Inflammatory macrophage treated with lipopolysaccharide for 4 hours (primary cell): ENCODE measurements around the gene ACTN3.

Source experiments
- DNase-seq: peaks from one replicate; pipeline ENCODE4 v3.0.0-alpha.2; 2020

Gene ACTN3

GRCh38 chr11:66545701-66546367 is 869 bp upstream of the ACTN3 start, which contains the start of gene ZDHHC24:
TSS of gene ZDHHC24 (minus strand) at chr11:66546048. CDS start at chr11:66546003, 45 bp downstream.
- peak; percentile 99 for DNase-seq

GRCh38 chr11:66546966-66547661 is 411 bp downstream of the ACTN3 start:
- no peak for DNase-seq

GRCh38 chr11:66547662-66548009 is 933 bp downstream of the ACTN3 start:
- DNase-seq = no peak

GRCh38 chr11:66548041-66548440 is 1.3 kb downstream of the ACTN3 start:
- no peak for DNase-seq

- DNase-seq = no peak
These were observed 2.3 kb downstream of the ACTN3 start for GRCh38 chr11:66548774-66549630.

GRCh38 chr11:66549696-66550095 is 3.0 kb downstream of the ACTN3 start:
- DNase-seq = no peak

GRCh38 chr11:66550887-66551286 is 4.2 kb downstream of the ACTN3 start:
- DNase-seq = no peak

- DNase-seq = no peak
These were observed 7.9 kb downstream of the ACTN3 start for GRCh38 chr11:66554602-66555001.

GRCh38 chr11:66555416-66555815 is 8.7 kb downstream of the ACTN3 start:
- no peak for DNase-seq

- no peak for DNase-seq
These were observed 9.4 kb downstream of the ACTN3 start for GRCh38 chr11:66556086-66556485.

GRCh38 chr11:66557733-66558326 is 11.1 kb downstream of the ACTN3 start:
- no peak for DNase-seq

- no peak for DNase-seq
These were observed 12.6 kb downstream of the ACTN3 start for GRCh38 chr11:66559142-66559865.

GRCh38 chr11:66559866-66560676 is 13.4 kb downstream of the ACTN3 start:
- no peak for DNase-seq

GRCh38 chr11:66561178-66561974 is 14.7 kb downstream of the ACTN3 start:
- no peak for DNase-seq

- DNase-seq = no peak
These were observed 15.2 kb downstream of the ACTN3 start for GRCh38 chr11:66561975-66562248.

- DNase-seq = no peak
These were observed 15.6 kb downstream of the ACTN3 start for GRCh38 chr11:66562275-66562674.

- DNase-seq = no peak
These were observed 16.3 kb downstream of the ACTN3 start for GRCh38 chr11:66562907-66563583.

GRCh38 chr11:66563832-66564231 is 17.1 kb downstream of the ACTN3 start:
- DNase-seq = no peak

GRCh38 chr11:66564538-66564937 is 17.8 kb downstream of the ACTN3 start:
- no peak for DNase-seq

GRCh38 chr11:66564984-66565383 is 18.3 kb downstream of the ACTN3 start:
- no peak for DNase-seq

- no peak for DNase-seq
These were observed 19.5 kb downstream of the ACTN3 start for GRCh38 chr11:66566221-66566620.
